Activated CD4-positive, alpha-beta T cell treated with anti-CD3 and anti-CD28 coated beads, Interleukin-2, Interleukin-6, amounts not matched to agents 100 ng/mL and 50 ng/mL, durations not matched to agents 16 hours and 8 hours (primary cell): ENCODE measurements around the gene CPA4.

Source experiments
- DNase-seq: peaks from one replicate; pipeline ENCODE4 v3.0.0-alpha.2; 2020

The CPA4 gene

GRCh38 chr7:130275826-130276297 lies 17.1 kb upstream of the CPA4 start:
- no peak for DNase-seq

- DNase-seq, result peak; percentile 38
These were observed 15.9 kb upstream of the CPA4 start for GRCh38 chr7:130276796-130277762.

GRCh38 chr7:130277763-130278643 lies 15.0 kb upstream of the CPA4 start:
- DNase-seq, result no peak

- no peak for DNase-seq
These were observed 14.1 kb upstream of the CPA4 start for GRCh38 chr7:130278860-130279259.

GRCh38 chr7:130279286-130279685 lies 13.7 kb upstream of the CPA4 start:
- DNase-seq, result no peak

GRCh38 chr7:130279906-130280305 lies 13.1 kb upstream of the CPA4 start:
- DNase-seq, result no peak

GRCh38 chr7:130281260-130281659 lies 11.7 kb upstream of the CPA4 start:
- no peak for DNase-seq

- no peak for DNase-seq
These were observed 6.1 kb upstream of the CPA4 start for GRCh38 chr7:130286881-130287280.

GRCh38 chr7:130288168-130288567 lies 4.8 kb upstream of the CPA4 start:
- no peak for DNase-seq

GRCh38 chr7:130288829-130289228 lies 4.1 kb upstream of the CPA4 start:
- DNase-seq, result no peak

- no peak for DNase-seq
These were observed 3.5 kb upstream of the CPA4 start for GRCh38 chr7:130289478-130289877.

- DNase-seq, result no peak
These were observed 2.2 kb upstream of the CPA4 start for GRCh38 chr7:130290745-130291144.

- no peak for DNase-seq
These were observed 560 bp downstream of the CPA4 start for GRCh38 chr7:130293521-130293920.

GRCh38 chr7:130294314-130294713 lies 1.4 kb downstream of the CPA4 start:
- DNase-seq, result no peak

GRCh38 chr7:130296221-130296951 lies 3.4 kb downstream of the CPA4 start:
- no peak for DNase-seq

GRCh38 chr7:130297628-130298543 lies 4.9 kb downstream of the CPA4 start:
- DNase-seq, result no peak

GRCh38 chr7:130298544-130299326 lies 5.8 kb downstream of the CPA4 start:
- no peak for DNase-seq

GRCh38 chr7:130299866-130300265 lies 6.9 kb downstream of the CPA4 start:
- no peak for DNase-seq

GRCh38 chr7:130301501-130302020 lies 8.6 kb downstream of the CPA4 start:
- no peak for DNase-seq

GRCh38 chr7:130302649-130303048 lies 9.7 kb downstream of the CPA4 start:
- DNase-seq, result no peak

- no peak for DNase-seq
These were observed 10.2 kb downstream of the CPA4 start for GRCh38 chr7:130303127-130303526.
